A172 (cell line): ENCODE data around the gene IGFBP6. TPM values are rescaled to one million over a fixed set of nuclear protein-coding genes. Genes with fewer than 3 reads are reported as not detected.
"Not testable (repeated sequence)": the region's sequence is repeated elsewhere in the genome, so short reads cannot be mapped to it uniquely, and the experiment has no call there.

Experiments used
- DNase-seq: peaks from one replicate; pipeline ENCODE4 v3.0.0-alpha.2; 2015; ENCODE audit warnings: low spot score
- total RNA-seq: library from RNA; depleted of rRNA; stranded (reverse); fragments of >200 nt; shearing (Covaris generic); gene quantifications from 2 replicates; pipeline ENCODE4 v1.2.3, GENCODE V29; 2014

The IGFBP6 gene
- total RNA-seq, 1 experiment from 2014 or later = 104 TPM

- DNase-seq = no peak
Measured at GRCh38 chr12:53070877-53071492, 26.5 kb upstream of the IGFBP6 start.

- DNase-seq = no peak
Measured at GRCh38 chr12:53071591-53072551, 25.6 kb upstream of the IGFBP6 start.

GRCh38 chr12:53073881-53074280 is 23.6 kb upstream of the IGFBP6 start:
- no peak for DNase-seq

- DNase-seq = no peak
Measured at GRCh38 chr12:53074283-53074998, 23.0 kb upstream of the IGFBP6 start.

- no peak for DNase-seq
Measured at GRCh38 chr12:53074999-53075370, 22.5 kb upstream of the IGFBP6 start.

- DNase-seq = no peak
Measured at GRCh38 chr12:53076461-53076860, 21.0 kb upstream of the IGFBP6 start.

GRCh38 chr12:53077030-53077429 is 20.4 kb upstream of the IGFBP6 start:
- no peak for DNase-seq

- no peak for DNase-seq
Measured at GRCh38 chr12:53078425-53079225, 18.8 kb upstream of the IGFBP6 start.

GRCh38 chr12:53079226-53080117 is 18.0 kb upstream of the IGFBP6 start, which contains the start of gene SPRYD3:
Gene SPRYD3 (minus strand): TSS chr12:53079390. CDS start chr12:53079333, 57 bp downstream.
- DNase-seq = peak; percentile 91

GRCh38 chr12:53082637-53083175 is 14.8 kb upstream of the IGFBP6 start:
- DNase-seq = no peak

- no peak for DNase-seq
Measured at GRCh38 chr12:53086361-53086760, 11.1 kb upstream of the IGFBP6 start.

GRCh38 chr12:53090105-53090504 is 7.4 kb upstream of the IGFBP6 start:
- DNase-seq = no peak

- DNase-seq = no peak
Measured at GRCh38 chr12:53090554-53090953, 6.9 kb upstream of the IGFBP6 start.

- DNase-seq = no peak
Measured at GRCh38 chr12:53091756-53092155, 5.7 kb upstream of the IGFBP6 start.

GRCh38 chr12:53093777-53094393 is 3.6 kb upstream of the IGFBP6 start:
- DNase-seq = no peak

GRCh38 chr12:53094394-53094787 is 3.1 kb upstream of the IGFBP6 start:
- DNase-seq = no peak

- not testable (repeated sequence) for DNase-seq
Measured at GRCh38 chr12:53094796-53095595, 2.5 kb upstream of the IGFBP6 start.

- not testable (repeated sequence) for DNase-seq
Measured at GRCh38 chr12:53095596-53095895, 1.9 kb upstream of the IGFBP6 start.
